HCT116 (cell line): Measurements from ENCODE around the gene CGB5. TPM values are rescaled to one million over a fixed set of nuclear protein-coding genes. Genes with fewer than 3 reads are reported as not detected.
A peak's percentile ranks its signal among the peaks of the same experiment; 100 is the strongest.

ENCODE experiments used
- ATAC-seq: fragments of 200-7000 bp; cut with Tn5 transposase; 2 replicates; pipeline ENCODE4 v1.9.1; 2020; ENCODE audit warnings: mild to moderate bottlenecking, moderate library complexity
- BruUV-seq: library from RNA; stranded (reverse); fragments of 400-500 nt; replicated peaks from 2 replicates; lab custom pipeline; 2021; lab: Mats Ljungman, UMichigan
- CTCF ChIA-PET: fragments of 300-600 bp; sonication (Branson Sonifier 250); formaldehyde crosslinking; loops from one replicate; lab custom pipeline; 2021; ENCODE audit warnings: antibody characterized with exemption; lab: Charles Lee
- POLR2A ChIA-PET: fragments of 300-600, 350-600 bp; sonication (Branson Sonifier 250); formaldehyde crosslinking; loops from one replicate; lab custom pipeline; 2021; ENCODE audit warnings: antibody characterized with exemption; lab: Charles Lee
- RAD21 ChIA-PET, 2 experiments: fragments of 300-600 bp; sonication (Branson Sonifier 250); formaldehyde crosslinking; loops; one replicate each; lab custom pipeline; 2023; ENCODE audit warnings: low total read pairs in 2 of 2; ENCODE audit not compliant: uncharacterized antibody in 2 of 2, unreplicated experiment in 2 of 2, low non-redundant PET in 1 of 2; lab: Charles Lee
- DNase-seq: peaks from one replicate; pipeline ENCODE4 v3.0.0-alpha.2; 2010; ENCODE audit warnings: low read depth, low spot score
- H2AFZ ChIP-seq: fragments of 200-600 bp; shearing (Covaris generic), sonication (generic); 2 replicates; pipeline ENCODE4 v1.6.1; 2017; ENCODE audit warnings: low read depth, mixed run types, mixed read lengths, antibody characterized with exemption, low read length; ENCODE audit not compliant: poor library complexity, severe bottlenecking
- H3K27ac ChIP-seq: 2 replicates; pipeline ENCODE4 v1.5.1; 2012; ENCODE audit warnings: low read depth, low read length
- H3K27me3 ChIP-seq: fragments of 200-600 bp; sonication (generic); 2 replicates; pipeline ENCODE4 v1.6.1; 2016; ENCODE audit warnings: mixed run types, low read length, mixed read lengths; ENCODE audit not compliant: insufficient read depth
- H3K36me3 ChIP-seq, 2 experiments: fragments of 200-500 bp in 1 of 2; fragments of 200-600 bp in 1 of 2; sonication (Bioruptor generic) in 1 of 2; sonication (generic) in 1 of 2; 2 replicates each; pipeline versions ENCODE4 v1.5.1 to v1.6.1; 2014 to 2016; ENCODE audit warnings: low read length in 2 of 2, inconsistent platforms in 1 of 2, mixed read lengths in 1 of 2, mixed run types in 1 of 2; ENCODE audit not compliant: insufficient read depth in 2 of 2, control insufficient read depth in 1 of 2
- H3K4me1 ChIP-seq, 2 experiments: fragments of 200-600 bp in 1 of 2; sonication (generic) in 1 of 2; 2 replicates each; pipeline versions ENCODE4 v1.5.1 to v1.6.1; 2012 to 2017; ENCODE audit warnings: low read length in 2 of 2, inconsistent platforms in 1 of 2, mild to moderate bottlenecking in 1 of 2, mixed read lengths in 1 of 2, mixed run types in 1 of 2, moderate library complexity in 1 of 2; ENCODE audit not compliant: insufficient read depth in 2 of 2, control insufficient read depth in 1 of 2
- H3K4me2 ChIP-seq: fragments of 200-600 bp; sonication (generic); 2 replicates; pipeline ENCODE4 v1.6.1; 2017; ENCODE audit warnings: mixed run types, low read length, mixed read lengths
- H3K4me3 ChIP-seq, 2 experiments: fragments of 200-600 bp in 1 of 2; sonication (generic) in 1 of 2; replicated peaks in 1 of 2; 2 replicates each; pipeline ENCODE4 v1.5.1; 2011 to 2016; ENCODE audit warnings: low read length in 2 of 2, control low read depth in 1 of 2, low read depth in 1 of 2, mild to moderate bottlenecking in 1 of 2, mixed read lengths in 1 of 2, mixed run types in 1 of 2
- H3K79me2 ChIP-seq: fragments of 200-600 bp; sonication (generic); 2 replicates; pipeline ENCODE4 v1.6.1; 2017; ENCODE audit warnings: mild to moderate bottlenecking, mixed run types, low read length, moderate library complexity, mixed read lengths; ENCODE audit not compliant: insufficient read depth
- H3K9ac ChIP-seq: fragments of 200-600 bp; sonication (generic); 2 replicates; pipeline ENCODE4 v1.6.1; 2016; ENCODE audit warnings: low read length, mixed read lengths
- H3K9me2 ChIP-seq: fragments of 200-600 bp; sonication (generic), shearing (Covaris generic); 2 replicates; pipeline ENCODE4 v1.6.1; 2017; ENCODE audit warnings: mixed run types, mild to moderate bottlenecking, moderate library complexity; ENCODE audit not compliant: insufficient read depth
- H3K9me3 ChIP-seq, 2 experiments: fragments of 200-500 bp in 1 of 2; fragments of 200-600 bp in 1 of 2; sonication (Bioruptor generic) in 1 of 2; sonication (generic) in 1 of 2; 2 replicates each; pipeline ENCODE4 v1.6.1; 2014 to 2017; ENCODE audit warnings: low read length in 2 of 2, mixed read lengths in 2 of 2, inconsistent platforms in 1 of 2, low read depth in 1 of 2, mild to moderate bottlenecking in 1 of 2, mixed run types in 1 of 2, moderate library complexity in 1 of 2; ENCODE audit not compliant: control insufficient read depth in 1 of 2, insufficient read depth in 1 of 2
- H4K20me1 ChIP-seq: fragments of 200-600 bp; sonication (generic), shearing (Covaris generic); 2 replicates; pipeline ENCODE4 v1.6.1; 2017; ENCODE audit warnings: mixed run types, mild to moderate bottlenecking, moderate library complexity; ENCODE audit not compliant: insufficient read depth
- ATF3 ChIP-seq: IDR thresholded peaks from 2 replicates; pipeline ENCODE4 v1.6.1; 2012
- CBX3 ChIP-seq: IDR thresholded peaks from 2 replicates; pipeline ENCODE4 v1.6.1; 2012; ENCODE audit warnings: low read depth
- CEBPB ChIP-seq: IDR thresholded peaks from 2 replicates; pipeline ENCODE4 v1.6.1; 2012; ENCODE audit warnings: low read depth
- CTCF ChIP-seq, 3 experiments: fragments of 200-600 bp in 1 of 3; sonication (generic) in 1 of 3; IDR thresholded peaks in 2 of 3; conservative IDR thresholded peaks in 1 of 3; 2 replicates each; pipeline ENCODE4 v1.5.1; 2012 to 2017; ENCODE audit warnings: low read depth in 2 of 3, low read length in 2 of 3, antibody characterized with exemption in 1 of 3, borderline replicate concordance in 1 of 3, control low read depth in 1 of 3, mild to moderate bottlenecking in 1 of 3, mixed read lengths in 1 of 3, mixed run types in 1 of 3, moderate library complexity in 1 of 3; ENCODE audit not compliant: insufficient read depth in 1 of 3
- EGR1 ChIP-seq: IDR thresholded peaks from 2 replicates; pipeline ENCODE4 v1.6.1; 2012; ENCODE audit warnings: low read depth
- ELF1 ChIP-seq: IDR thresholded peaks from 2 replicates; pipeline ENCODE4 v1.6.1; 2012; ENCODE audit warnings: low read depth, borderline replicate concordance
- EZH2 ChIP-seq: fragments of 200-600 bp; sonication (generic); IDR thresholded peaks from 2 replicates; pipeline ENCODE4 v1.6.1; 2017; ENCODE audit warnings: antibody characterized with exemption, mixed run types
- EZH2phosphoT487 ChIP-seq: fragments of 200-600 bp; IDR thresholded peaks from 2 replicates; pipeline ENCODE4 v1.6.1; 2018; ENCODE audit warnings: antibody characterized with exemption, borderline replicate concordance
- FOSL1 ChIP-seq: IDR thresholded peaks from 2 replicates; pipeline ENCODE4 v1.6.1; 2012; ENCODE audit warnings: low read depth
- JUND ChIP-seq: IDR thresholded peaks from 2 replicates; pipeline ENCODE4 v1.6.1; 2012
- MAX ChIP-seq: IDR thresholded peaks from 2 replicates; pipeline ENCODE4 v1.6.1; 2012
- RAD21 ChIP-seq: IDR thresholded peaks from 2 replicates; pipeline ENCODE4 v1.6.1; 2012; ENCODE audit warnings: low read depth, mild to moderate bottlenecking
- REST ChIP-seq: IDR thresholded peaks from 2 replicates; pipeline ENCODE4 v1.6.1; 2012; ENCODE audit warnings: low read depth
- SIN3A ChIP-seq: IDR thresholded peaks from 2 replicates; pipeline ENCODE4 v1.6.1; 2012; ENCODE audit warnings: low read depth
- SP1 ChIP-seq: IDR thresholded peaks from 2 replicates; pipeline ENCODE4 v1.6.1; 2012; ENCODE audit warnings: low read depth
- SRF ChIP-seq: IDR thresholded peaks from 2 replicates; pipeline ENCODE4 v1.6.1; 2012; ENCODE audit warnings: low read depth
- TCF7L2 ChIP-seq: IDR thresholded peaks from 2 replicates; pipeline ENCODE4 v1.7.0; 2011; ENCODE audit warnings: borderline replicate concordance, inconsistent platforms; ENCODE audit not compliant: insufficient read depth, insufficient read length; ENCODE audit errors: extremely low read depth
- YY1 ChIP-seq: IDR thresholded peaks from 2 replicates; pipeline ENCODE4 v1.6.1; 2011; ENCODE audit warnings: low read length, low read depth, moderate library complexity, mild to moderate bottlenecking; ENCODE audit not compliant: insufficient replicate concordance; ENCODE audit errors: extremely low read depth
- ZBTB33 ChIP-seq: IDR thresholded peaks from 2 replicates; pipeline ENCODE4 v1.6.1; 2011; ENCODE audit warnings: mild to moderate bottlenecking, low read length, moderate library complexity; ENCODE audit not compliant: insufficient replicate concordance; ENCODE audit errors: extremely low read depth
- ZFX ChIP-seq: fragments of 450-650 bp; IDR thresholded peaks from 2 replicates; pipeline ENCODE4 v1.6.1; 2017
- intact Hi-C: fragments of 100-400 bp; cut with micrococcal nuclease; formaldehyde crosslinking; loops from 2 replicates; pipeline ENCODE4 v1.10.0; 2022
- total RNA-seq: library from RNA; stranded (reverse); gene quantifications from one replicate; pipeline ENCODE4 v1.2.1, GENCODE V29; 2021; ENCODE audit not compliant: unreplicated experiment

CGB5 gene
- total RNA-seq, 1 experiment from 2014 or later, result not detected

- ChIA-PET CTCF (interaction anchor here (4.1 kb wide), 1 partner anchor 66 kb away, joined by 20 read pairs; the partner anchor contains the start of genes GYS1 and RUVBL2), RAD21 (no interaction called here), POLR2A (interaction anchor here (1.3 kb wide), 1 partner anchor 413 kb away, joined by 3 read pairs; the partner anchor contains the start of gene CA11)
- Histone ChIP-seq H2AFZ (no peak overlapping the region), H3K27ac (no peak overlapping the region; the same call in 1 of the 2 replicates), H3K9me3 (no peaks in the 10 kb centered on the region), H3K4me3 (no peak overlapping the region), H4K20me1 (no peaks in the 10 kb centered on the region), H3K36me3 (no peaks in the 10 kb centered on the region), H3K9me2 (no peaks in the 10 kb centered on the region), H3K9ac (no peak overlapping the region), H3K27me3 (no peaks in the 10 kb centered on the region), H3K4me2 (peak overlapping the region; percentile 81), H3K4me1 (peaks cover 24 to 70% of the 10 kb centered on the region in 2 experiments), H3K79me2 (no peaks in the 10 kb centered on the region; the same call in 1 of the 2 replicates)
- ATAC-seq, result peak; percentile 17; the same call in 1 of the 2 replicates
- BruUV-seq, result no TSS peak
- intact Hi-C loops, result no loop called here
- DNase-seq, result no peak
- TF ChIP-seq ATF3, result no peak
- TF ChIP-seq CBX3, result no peak
- TF ChIP-seq CTCF (IDR thresholded peaks at IDR 0.05 in 2 of 3, conservative IDR thresholded peaks at IDR 0.05 in 1 of 3; ENCODE audit: borderline replicate concordance in 1 of 3, insufficient read depth in 1 of 3, low read depth in 2 of 3, low read length in 2 of 3), result no peak
- TF ChIP-seq REST, result no peak
- TF ChIP-seq FOSL1, result no peak
- no peak for TF ChIP-seq ZFX
- TF ChIP-seq MAX, result no peak
- no peak for TF ChIP-seq EZH2phosphoT487
- no peak for TF ChIP-seq JUND
- TF ChIP-seq SRF, result no peak
- TF ChIP-seq TCF7L2, result no peak
- TF ChIP-seq CEBPB, result no peak
- no peak for TF ChIP-seq ZBTB33
- TF ChIP-seq EZH2, result no peak
- no peak for TF ChIP-seq SIN3A
- no peak for TF ChIP-seq SP1
- no peak for TF ChIP-seq ELF1
- no peak for TF ChIP-seq EGR1
- no peak for TF ChIP-seq RAD21
- no peak for TF ChIP-seq YY1
Measured at GRCh38 chr19:49058562-49058961, 14.9 kb downstream of the CGB5 start.
